ENCODE measurements around the gene PPDPF. TPM values are rescaled to one million over a fixed set of nuclear protein-coding genes. Genes with fewer than 3 reads are reported as not detected.
A peak's percentile ranks its signal among the peaks of the same experiment; 100 is the strongest.

PPDPF gene
- total RNA-seq, 1 donor = 85.4 TPM

DNA sequence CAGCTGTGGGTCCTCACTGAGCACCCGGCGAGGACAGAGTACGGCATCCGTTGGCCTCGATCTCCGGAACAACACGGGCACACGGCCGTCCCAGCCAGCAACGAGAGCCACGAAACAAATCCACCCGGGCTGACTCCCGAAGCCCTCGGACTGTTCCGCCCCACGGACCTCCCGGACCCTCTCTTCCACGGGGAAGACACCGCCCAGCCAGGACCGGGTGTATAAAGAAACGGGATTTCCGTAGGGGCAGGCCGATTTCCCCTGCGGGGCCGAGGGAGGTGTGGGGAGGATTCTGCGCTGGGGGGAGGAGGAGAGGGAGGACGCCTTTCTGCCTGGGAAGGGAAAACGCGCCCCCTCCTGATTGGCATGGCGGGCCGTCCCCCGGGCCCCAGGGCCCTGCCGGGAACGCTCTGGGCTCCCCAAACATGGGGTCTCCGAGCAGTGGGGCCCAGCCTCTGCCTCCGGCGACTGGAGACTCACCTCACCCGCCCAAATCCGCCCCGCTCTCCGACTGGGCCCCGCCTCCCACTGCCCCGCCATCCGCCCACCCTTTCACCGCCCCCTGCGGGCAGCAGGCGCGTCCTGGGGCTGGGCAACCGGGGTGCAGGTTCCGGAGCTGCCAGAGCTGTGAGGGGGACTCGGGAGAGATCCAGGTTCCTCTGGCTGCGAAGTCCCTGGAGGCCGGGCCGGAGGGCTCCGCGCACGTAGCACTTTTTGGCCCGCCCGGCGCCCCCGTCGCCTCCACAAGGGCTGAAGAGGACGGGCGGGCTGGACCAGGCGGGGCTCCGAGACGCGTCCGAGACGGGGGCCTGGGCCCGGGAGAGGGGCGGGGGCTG is 679 bp upstream of the PPDPF start:
- H2AFZ ChIP-seq (ENCODE audit: low read length) = peak overlapping the region; percentile 71
- peak; percentile 90 for DNase-seq (ENCODE audit: insufficient read length, low spot score, missing footprints)
- peaks cover 28% of the 10 kb centered on the region for H4K20me1 ChIP-seq (ENCODE audit: insufficient read depth, low read length)
- H3K27me3 ChIP-seq (ENCODE audit: insufficient read depth, low read length) = peaks cover 4% of the 10 kb centered on the region
- peaks cover 14% of the 10 kb centered on the region for H3K79me2 ChIP-seq (ENCODE audit: insufficient read depth, low read length)
- H3K27ac ChIP-seq (ENCODE audit: low read depth, low read length) = no peak overlapping the region
- H3K4me1 ChIP-seq (ENCODE audit: insufficient read depth, low read length) = peaks cover 15% of the 10 kb centered on the region
- TF ChIP-seq, protein P1, sequence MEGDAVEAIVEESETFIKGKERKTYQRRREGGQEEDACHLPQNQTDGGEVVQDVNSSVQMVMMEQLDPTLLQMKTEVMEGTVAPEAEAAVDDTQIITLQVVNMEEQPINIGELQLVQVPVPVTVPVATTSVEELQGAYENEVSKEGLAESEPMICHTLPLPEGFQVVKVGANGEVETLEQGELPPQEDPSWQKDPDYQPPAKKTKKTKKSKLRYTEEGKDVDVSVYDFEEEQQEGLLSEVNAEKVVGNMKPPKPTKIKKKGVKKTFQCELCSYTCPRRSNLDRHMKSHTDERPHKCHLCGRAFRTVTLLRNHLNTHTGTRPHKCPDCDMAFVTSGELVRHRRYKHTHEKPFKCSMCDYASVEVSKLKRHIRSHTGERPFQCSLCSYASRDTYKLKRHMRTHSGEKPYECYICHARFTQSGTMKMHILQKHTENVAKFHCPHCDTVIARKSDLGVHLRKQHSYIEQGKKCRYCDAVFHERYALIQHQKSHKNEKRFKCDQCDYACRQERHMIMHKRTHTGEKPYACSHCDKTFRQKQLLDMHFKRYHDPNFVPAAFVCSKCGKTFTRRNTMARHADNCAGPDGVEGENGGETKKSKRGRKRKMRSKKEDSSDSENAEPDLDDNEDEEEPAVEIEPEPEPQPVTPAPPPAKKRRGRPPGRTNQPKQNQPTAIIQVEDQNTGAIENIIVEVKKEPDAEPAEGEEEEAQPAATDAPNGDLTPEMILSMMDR (IDR thresholded peaks at IDR 0.05; ENCODE audit: extremely low read depth, low read depth, low read length) = no peak
- H3K9me3 ChIP-seq (ENCODE audit: low read depth, low read length) = no peaks in the 10 kb centered on the region
- H3K4me2 ChIP-seq (ENCODE audit: insufficient read depth, low read length) = peak overlapping the region; percentile 75
- peak overlapping the region; percentile 90 for H3K4me3 ChIP-seq (ENCODE audit: insufficient read depth, low read length)
- peaks cover 19% of the 10 kb centered on the region for H3K36me3 ChIP-seq (ENCODE audit: insufficient read depth, low read length)

DNA sequence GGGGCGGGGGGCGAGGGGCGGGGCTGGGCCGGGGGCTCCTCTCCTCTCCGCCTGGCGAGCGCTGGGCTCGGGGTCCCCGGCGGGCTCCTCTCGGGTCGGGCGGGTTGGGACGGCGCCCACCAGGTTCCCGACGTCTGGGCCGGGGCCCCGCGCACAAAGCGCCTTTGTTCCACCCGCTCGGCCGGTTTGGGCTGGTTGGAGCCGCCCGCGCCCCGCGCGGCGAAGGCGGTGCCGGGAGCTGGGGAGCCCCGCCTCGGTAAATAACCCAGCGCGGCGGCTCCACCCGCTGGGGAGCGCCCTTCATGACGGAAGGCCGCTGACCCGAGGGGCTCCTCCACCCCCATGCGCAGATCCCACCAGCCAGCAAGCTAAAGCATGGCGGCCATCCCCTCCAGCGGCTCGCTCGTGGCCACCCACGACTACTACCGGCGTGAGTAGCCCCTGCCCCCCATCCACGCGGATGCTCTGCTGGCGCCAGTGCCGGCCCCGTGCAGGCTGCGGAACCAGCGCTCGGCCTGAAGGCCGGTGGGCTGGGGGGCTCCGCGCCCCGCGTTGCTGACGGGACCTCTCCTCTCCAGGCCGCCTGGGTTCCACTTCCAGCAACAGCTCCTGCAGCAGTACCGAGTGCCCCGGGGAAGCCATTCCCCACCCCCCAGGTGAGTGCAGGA is 503 bp downstream of the PPDPF start:
- peak overlapping the region; percentile 90 for H3K4me3 ChIP-seq (ENCODE audit: insufficient read depth, low read length)
- TF ChIP-seq, protein P1 (IDR thresholded peaks at IDR 0.05; ENCODE audit: extremely low read depth, low read depth, low read length) = no peak
- H3K27ac ChIP-seq (ENCODE audit: low read depth, low read length) = peak overlapping the region; percentile 71
- peaks cover 14% of the 10 kb centered on the region for H3K79me2 ChIP-seq (ENCODE audit: insufficient read depth, low read length)
- peak; percentile 97 for DNase-seq (ENCODE audit: insufficient read length, low spot score, missing footprints)
- H3K36me3 ChIP-seq (ENCODE audit: insufficient read depth, low read length) = peaks cover 19% of the 10 kb centered on the region
- peaks cover 33% of the 10 kb centered on the region for H4K20me1 ChIP-seq (ENCODE audit: insufficient read depth, low read length)
- H3K9me3 ChIP-seq (ENCODE audit: low read depth, low read length) = no peaks in the 10 kb centered on the region
- H3K27me3 ChIP-seq (ENCODE audit: insufficient read depth, low read length) = peaks cover 4% of the 10 kb centered on the region
- H2AFZ ChIP-seq (ENCODE audit: low read length) = no peak overlapping the region
- peak overlapping the region; percentile 95 for H3K4me2 ChIP-seq (ENCODE audit: insufficient read depth, low read length)
- H3K4me1 ChIP-seq (ENCODE audit: insufficient read depth, low read length) = peaks cover 15% of the 10 kb centered on the region

DNA sequence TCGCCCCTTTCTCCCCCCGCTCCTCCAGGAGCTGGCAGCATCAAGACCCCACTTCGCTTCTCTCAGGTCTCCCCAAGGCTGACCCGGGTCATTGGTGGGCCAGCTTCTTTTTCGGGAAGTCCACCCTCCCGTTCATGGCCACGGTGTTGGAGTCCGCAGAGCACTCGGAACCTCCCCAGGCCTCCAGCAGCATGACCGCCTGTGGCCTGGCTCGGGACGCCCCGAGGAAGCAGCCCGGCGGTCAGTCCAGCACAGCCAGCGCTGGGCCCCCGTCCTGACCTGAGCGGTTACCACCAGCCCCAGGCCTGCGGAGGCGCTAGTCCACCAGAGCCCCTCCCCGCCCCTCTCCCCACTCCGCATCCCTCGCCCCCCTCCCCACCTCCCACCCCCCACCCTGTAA is 1.0 kb downstream of the PPDPF start:
- Histone ChIP-seq H3K27me3 (ENCODE audit: insufficient read depth, low read length) (peaks cover 4% of the 10 kb centered on the region), H3K36me3 (ENCODE audit: insufficient read depth, low read length) (peaks cover 19% of the 10 kb centered on the region), H3K4me1 (ENCODE audit: insufficient read depth, low read length) (peaks cover 15% of the 10 kb centered on the region), H4K20me1 (ENCODE audit: insufficient read depth, low read length) (peaks cover 33% of the 10 kb centered on the region), H3K4me3 (ENCODE audit: insufficient read depth, low read length) (peak overlapping the region; percentile 90), H3K9me3 (ENCODE audit: low read depth, low read length) (no peaks in the 10 kb centered on the region), H3K79me2 (ENCODE audit: insufficient read depth, low read length) (peaks cover 14% of the 10 kb centered on the region), H3K27ac (ENCODE audit: low read depth, low read length) (peak overlapping the region; percentile 71), H2AFZ (ENCODE audit: low read length) (no peak overlapping the region), H3K4me2 (ENCODE audit: insufficient read depth, low read length) (peak overlapping the region; percentile 95)
- TF ChIP-seq, protein P1 (IDR thresholded peaks at IDR 0.05; ENCODE audit: extremely low read depth, low read depth, low read length) = no peak
- DNase-seq (ENCODE audit: insufficient read length, low spot score, missing footprints) = peak; percentile 86

All from osteoblast (primary cell).